ENCODE data around the gene SNX30.

- TF ChIP-seq CTCF (IDR thresholded peaks at IDR 0.05) (no peak), ZFX (IDR thresholded peaks at IDR 0.05; ENCODE audit: borderline replicate concordance) (no peak)
Observed at GRCh38 chr9:112839331-112839730, 88.8 kb downstream of the SNX30 start.
